Breast epithelium (tissue), 3 donors: ENCODE data around the gene SLC27A5.
A peak's percentile ranks its signal among the peaks of the same experiment; 100 is the strongest.

Experiments
- CTCF ChIP-seq, 3 donors: fragments of 450-650 bp; IDR thresholded peaks; one replicate each; pipeline ENCODE4 v1.5.1; 2016 to 2017; ENCODE audit warnings: antibody characterized with exemption in 3 of 3, mild to moderate bottlenecking in 3 of 3, moderate library complexity in 3 of 3
- POLR2A ChIP-seq: fragments of 450-650 bp; IDR thresholded peaks from one replicate; pipeline ENCODE4 v1.6.1; 2016; ENCODE audit warnings: antibody characterized with exemption, mild to moderate bottlenecking, moderate library complexity
- POLR2AphosphoS5 ChIP-seq, 3 donors: sonication (generic); formaldehyde crosslinking; IDR thresholded peaks; one replicate each; pipeline ENCODE4 v1.6.1; 2017; ENCODE audit warnings: antibody characterized with exemption in 3 of 3

GRCh38 chr19:58558623-58559274 is 47.0 kb upstream of the SLC27A5 start:
- no peak for TF ChIP-seq CTCF (IDR thresholded peaks at IDR 0.05)
- peak; percentile 54 to 71 (median 70) for TF ChIP-seq POLR2AphosphoS5 (IDR thresholded peaks at IDR 0.05)
- TF ChIP-seq POLR2A, result no peak
